Uterus (tissue), 4 donors: ENCODE results near the gene SAE1. TPM values are rescaled to one million over a fixed set of nuclear protein-coding genes. Genes with fewer than 3 reads are reported as not detected.
A peak's percentile ranks its signal among the peaks of the same experiment; 100 is the strongest.

ENCODE experiments used
- DNase-seq, 2 donors: peaks; one replicate each; pipeline ENCODE4 v3.0.0-alpha.2; 2019 to 2020
- H3K27ac ChIP-seq, 2 donors: fragments of 200-600 bp; sonication (generic); 1 replicate in 1 of 2; 2 replicates in 1 of 2; pipeline ENCODE4 v1.5.1; 2016 to 2018
- H3K27me3 ChIP-seq, 2 donors: fragments of 200-600 bp; sonication (generic); one replicate each; pipeline ENCODE4 v1.5.1; 2018 to 2019; ENCODE audit warnings: control low read depth in 1 of 2
- H3K36me3 ChIP-seq, 2 donors: fragments of 200-600 bp; sonication (generic); one replicate each; pipeline ENCODE4 v1.5.1; 2019; ENCODE audit warnings: control low read depth in 1 of 2
- H3K4me1 ChIP-seq, 2 donors: fragments of 200-600 bp; sonication (generic); one replicate each; pipeline ENCODE4 v1.5.1; 2018 to 2019; ENCODE audit warnings: control low read depth in 1 of 2
- H3K4me3 ChIP-seq, 2 donors: fragments of 200-600 bp; sonication (generic); 1 replicate in 1 of 2; 2 replicates in 1 of 2; pipeline ENCODE4 v1.5.1; 2018 to 2019; ENCODE audit warnings: mild to moderate bottlenecking in 1 of 2
- H3K9me3 ChIP-seq, 2 donors: fragments of 200-600 bp; sonication (generic); one replicate each; pipeline ENCODE4 v1.5.1; 2019; ENCODE audit warnings: control low read depth in 1 of 2
- POLR2A ChIP-seq, 2 donors: fragments of 450-650 bp; IDR thresholded peaks; one replicate each; pipeline ENCODE4 v1.6.1; 2016; ENCODE audit warnings: antibody characterized with exemption in 2 of 2, mild to moderate bottlenecking in 1 of 2, moderate library complexity in 1 of 2
- intact Hi-C: fragments of 100-400 bp; cut with DNase I; formaldehyde crosslinking; loops from one replicate; pipeline ENCODE4 v1.15.1; 2023; ENCODE audit warnings: low total_unique reads
- total RNA-seq, 4 donors: library from RNA; depleted of rRNA in 3 of 4; stranded (reverse); fragments of >200 nt in 3 of 4; gene quantifications; one replicate each; pipeline versions ENCODE4 v1.1.0 to v1.2.4, GENCODE V29; 2014 to 2023
- TF ChIP-seq, protein P1 (sequence below), 4 experiments: fragments of 200-600 bp in 2 of 4; fragments of 450-650 bp in 2 of 4; sonication (generic) in 2 of 4; IDR thresholded peaks; one replicate each; pipeline ENCODE4 v1.5.1; 2016 to 2019; ENCODE audit warnings: antibody characterized with exemption in 4 of 4, mild to moderate bottlenecking in 2 of 4, moderate library complexity in 1 of 4
- donor health status: DM: yes; HTN: yes; CAD: no.

Gene SAE1
- total RNA-seq, 4 donors from 2014 or later: 17.6 to 144 (median 45.6) TPM

DNA sequence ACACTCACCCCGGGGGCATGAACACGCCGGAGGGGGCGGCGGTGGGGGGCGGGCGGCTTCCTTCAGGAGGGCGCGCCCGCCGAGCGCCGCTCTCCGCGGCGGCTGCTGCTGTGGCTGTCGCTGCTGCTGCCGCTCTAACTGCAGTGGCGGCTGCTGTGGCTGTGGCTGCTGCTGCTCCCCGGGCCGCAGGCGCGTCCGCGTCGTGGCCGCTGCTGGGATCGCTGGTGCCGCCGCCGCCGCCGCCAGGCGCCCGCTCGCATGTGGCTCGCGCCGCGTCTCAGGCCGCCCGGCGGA is 100.2 kb downstream of the SAE1 start, which contains the start of gene BBC3:
Gene BBC3 (minus strand): TSS at position 279 of the 294 bp plus-strand sequence. CDS start 2,768 bp downstream, outside the sequence.
- DNase-seq: no peak
- intact Hi-C loops: no loop called here
- Histone ChIP-seq H3K9me3 (no peaks in the 10 kb centered on the region), H3K36me3 (no peaks in the 10 kb centered on the region), H3K4me3 (peak within 1 kb of the TSS; percentile 55 to 100), H3K4me1 (peaks cover 0 to 5% of the 10 kb centered on the region in 2 donors), H3K27me3 (no peaks in the 10 kb centered on the region), H3K27ac (peak within 1 kb of the TSS; percentile 98 to 99)
- TF ChIP-seq, protein P1, sequence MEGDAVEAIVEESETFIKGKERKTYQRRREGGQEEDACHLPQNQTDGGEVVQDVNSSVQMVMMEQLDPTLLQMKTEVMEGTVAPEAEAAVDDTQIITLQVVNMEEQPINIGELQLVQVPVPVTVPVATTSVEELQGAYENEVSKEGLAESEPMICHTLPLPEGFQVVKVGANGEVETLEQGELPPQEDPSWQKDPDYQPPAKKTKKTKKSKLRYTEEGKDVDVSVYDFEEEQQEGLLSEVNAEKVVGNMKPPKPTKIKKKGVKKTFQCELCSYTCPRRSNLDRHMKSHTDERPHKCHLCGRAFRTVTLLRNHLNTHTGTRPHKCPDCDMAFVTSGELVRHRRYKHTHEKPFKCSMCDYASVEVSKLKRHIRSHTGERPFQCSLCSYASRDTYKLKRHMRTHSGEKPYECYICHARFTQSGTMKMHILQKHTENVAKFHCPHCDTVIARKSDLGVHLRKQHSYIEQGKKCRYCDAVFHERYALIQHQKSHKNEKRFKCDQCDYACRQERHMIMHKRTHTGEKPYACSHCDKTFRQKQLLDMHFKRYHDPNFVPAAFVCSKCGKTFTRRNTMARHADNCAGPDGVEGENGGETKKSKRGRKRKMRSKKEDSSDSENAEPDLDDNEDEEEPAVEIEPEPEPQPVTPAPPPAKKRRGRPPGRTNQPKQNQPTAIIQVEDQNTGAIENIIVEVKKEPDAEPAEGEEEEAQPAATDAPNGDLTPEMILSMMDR (IDR thresholded peaks at IDR 0.05): no peak
- TF ChIP-seq POLR2A (IDR thresholded peaks at IDR 0.05): peak; percentile 48 to 91

DNA sequence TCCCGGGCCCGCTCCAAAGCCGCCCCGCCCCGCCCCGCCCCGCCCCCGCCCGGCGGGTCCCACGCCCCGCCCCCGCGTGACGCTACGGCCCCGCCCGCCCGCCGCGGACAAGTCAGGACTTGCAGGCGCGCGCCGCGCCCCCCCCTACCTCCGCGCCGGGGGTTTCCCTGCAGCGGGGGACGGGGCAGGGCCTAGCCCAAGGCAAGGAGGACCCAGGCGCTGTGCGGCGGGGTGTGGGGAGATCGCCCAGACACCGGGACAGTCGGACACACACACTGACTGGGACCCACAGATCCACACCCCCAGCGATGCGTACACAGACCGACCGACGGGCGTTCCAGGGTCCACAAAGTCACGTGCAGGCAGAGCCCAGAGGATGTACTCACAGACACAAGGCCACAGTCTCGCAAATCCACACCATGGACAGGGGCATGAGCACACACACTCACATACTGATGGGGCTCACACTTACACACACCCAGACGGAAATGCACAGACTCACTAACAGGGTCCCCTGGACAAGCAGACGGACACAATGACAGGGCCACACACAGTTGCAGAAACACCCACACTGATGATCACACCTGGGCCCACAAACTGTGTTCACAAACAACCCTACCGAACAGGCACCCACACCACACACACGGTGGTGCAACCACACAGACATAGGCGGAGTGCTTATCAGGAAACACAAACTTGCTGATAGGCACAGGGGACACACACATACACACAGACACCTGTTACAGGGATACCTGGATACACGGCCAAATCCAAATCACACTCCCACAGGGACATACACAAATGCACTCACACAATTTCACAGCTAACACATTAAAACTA is 100.8 kb downstream of the SAE1 start:
- DNase-seq: peak; percentile 88 to 91
- H3K4me1 ChIP-seq: peaks cover 0 to 5% of the 10 kb centered on the region in 2 donors
- H3K27ac ChIP-seq: peak overlapping the region; percentile 87 to 98
- peak overlapping the region; percentile 30 to 100 for H3K4me3 ChIP-seq
- TF ChIP-seq, protein P1 (IDR thresholded peaks at IDR 0.05): no peak
- no peak for TF ChIP-seq POLR2A (IDR thresholded peaks at IDR 0.05)
- H3K36me3 ChIP-seq: no peaks in the 10 kb centered on the region
- H3K9me3 ChIP-seq: no peaks in the 10 kb centered on the region
- intact Hi-C loops: no loop called here
- no peaks in the 10 kb centered on the region for H3K27me3 ChIP-seq

DNA sequence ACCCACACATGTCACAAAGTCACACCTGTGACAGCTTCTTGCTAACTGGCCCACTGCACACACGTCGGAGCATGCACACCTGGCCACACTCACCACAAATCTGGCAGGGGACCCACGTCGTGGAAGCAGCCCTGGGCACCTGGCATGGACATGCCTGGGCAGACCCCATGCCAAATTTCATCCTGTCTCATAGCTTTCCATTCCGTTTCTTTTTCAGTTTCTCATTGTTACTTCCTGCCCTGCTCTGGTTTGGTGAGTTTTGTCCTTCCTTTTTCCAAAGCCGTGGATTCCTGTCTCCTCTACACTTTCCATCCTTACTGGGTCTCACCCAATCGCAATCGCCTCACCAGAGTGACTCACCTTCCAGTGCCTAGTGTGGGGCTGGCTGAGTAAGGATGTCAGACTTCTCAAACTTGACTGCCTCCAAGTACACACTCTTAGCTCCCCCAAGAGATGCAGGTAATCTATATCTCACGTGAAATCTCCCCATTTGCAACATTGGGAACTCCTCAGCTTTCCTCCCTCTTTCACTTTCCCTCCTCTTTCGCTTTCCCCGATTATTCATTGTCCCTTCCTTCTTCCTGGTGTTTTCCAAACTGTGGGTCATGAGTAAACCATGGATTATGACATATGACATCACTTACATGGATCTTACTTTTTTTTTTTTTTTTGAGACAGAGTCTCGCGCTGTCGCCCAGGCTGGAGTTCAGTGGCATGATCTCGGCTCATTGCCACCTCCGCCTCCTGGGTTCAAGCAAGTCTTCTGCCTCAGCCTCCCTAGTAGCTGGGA is 102.0 kb downstream of the SAE1 start:
- no peak for TF ChIP-seq POLR2A (IDR thresholded peaks at IDR 0.05)
- TF ChIP-seq, protein P1 (IDR thresholded peaks at IDR 0.05): no peak
- peak overlapping the region; percentile 87 to 98 for H3K27ac ChIP-seq
- intact Hi-C loops: no loop called here
- H3K9me3 ChIP-seq: no peaks in the 10 kb centered on the region
- H3K36me3 ChIP-seq: no peaks in the 10 kb centered on the region
- H3K4me1 ChIP-seq: peaks cover 0 to 5% of the 10 kb centered on the region in 2 donors
- H3K27me3 ChIP-seq: no peaks in the 10 kb centered on the region
- DNase-seq: no peak
- no peak overlapping the region for H3K4me3 ChIP-seq

DNA sequence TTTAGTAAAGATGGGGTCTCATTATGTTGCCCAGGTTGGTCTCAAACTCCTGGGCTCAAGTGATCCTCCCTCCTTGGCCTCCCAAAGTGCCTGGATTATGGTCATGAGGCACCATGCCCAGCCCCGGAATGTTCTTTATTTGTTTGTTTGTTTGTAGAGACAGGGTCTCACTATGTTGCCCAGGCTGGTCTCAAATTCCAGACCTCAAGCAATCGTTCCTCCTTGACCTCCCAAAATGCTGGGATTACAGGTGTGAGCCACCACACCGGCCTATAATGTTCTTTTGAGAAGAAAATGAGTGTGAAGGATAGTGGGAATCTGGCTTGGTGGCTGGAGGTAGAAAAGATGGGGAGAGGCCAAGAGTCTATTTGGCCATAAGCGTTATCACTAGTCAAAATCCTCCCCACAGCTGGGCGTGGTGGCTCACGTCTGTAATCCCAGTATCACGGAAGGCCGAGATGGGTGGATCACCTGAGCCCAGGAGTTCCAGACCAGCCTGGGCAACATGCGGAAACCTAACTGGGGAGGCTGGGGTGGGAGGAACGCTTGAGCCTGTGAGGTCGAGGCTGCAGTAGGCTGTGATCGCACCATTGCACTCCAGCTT is 105.5 kb downstream of the SAE1 start:
- no peak for DNase-seq
- Histone ChIP-seq H3K36me3 (no peaks in the 10 kb centered on the region), H3K27me3 (no peaks in the 10 kb centered on the region), H3K9me3 (no peaks in the 10 kb centered on the region), H3K4me3 (no peak overlapping the region), H3K27ac (no peak overlapping the region), H3K4me1 (peaks cover 5 to 17% of the 10 kb centered on the region in 2 donors)
- no peak for TF ChIP-seq POLR2A (IDR thresholded peaks at IDR 0.05)
- TF ChIP-seq, protein P1 (IDR thresholded peaks at IDR 0.05): no peak
- intact Hi-C loops: no loop called here
